ENCODE measurements around the gene FILIP1L. TPM values are rescaled to one million over a fixed set of nuclear protein-coding genes. Genes with fewer than 3 reads are reported as not detected.

Gene FILIP1L
- total and polyA plus RNA-seq, 2 of the 13 experiments (the other 11 are each of a cell fraction or from before 2014, with no cell fraction given), result 8.1 to 187 TPM

GRCh38 chr3:99875929-99876841, 238.1 kb downstream of the FILIP1L start:
- peak; percentile 74 for DNase-seq (ENCODE audit: low spot score)
- 6% methylated on average over 25 of the region's 63 CpGs for WGBS (ENCODE audit: low lambda C conversion rate)
- CTCF ChIA-PET (ENCODE audit: low intra/inter-chr PET ratio, low total read pairs), result no interaction called here
- TF ChIP-seq ATF6 (CRISPR knock-in tag; conservative IDR thresholded peaks at IDR 0.05) (peak; percentile 43; the same call in 1 of the 2 replicates), ZNF441 (CRISPR knock-in tag; IDR thresholded peaks at IDR 0.05; ENCODE audit: borderline replicate concordance) (peak; percentile 78), ZNF337 (CRISPR knock-in tag; IDR thresholded peaks at IDR 0.05; ENCODE audit: borderline replicate concordance, low read depth) (peak; percentile 25; the same call in 1 of the 2 replicates), KDM4B (CRISPR knock-in tag; IDR thresholded peaks at IDR 0.05) (no peak; the same call in 1 of the 2 replicates), ZNF800 (CRISPR knock-in tag; IDR thresholded peaks at IDR 0.05) (peak; percentile 84), KLF6 (CRISPR knock-in tag; IDR thresholded peaks at IDR 0.05) (peak; percentile 98), ETV6 (CRISPR knock-in tag; conservative IDR thresholded peaks at IDR 0.05) (0 out of 2 replicates have a peak, but pooled peaks have one; percentile 26), MTF2 (CRISPR knock-in tag; IDR thresholded peaks at IDR 0.05; ENCODE audit: borderline replicate concordance) (no peak), POLR2AphosphoS2 (IDR thresholded peaks at IDR 0.05; ENCODE audit: low read depth, low read length) (no peak), NONO (IDR thresholded peaks at IDR 0.05) (no peak), NONO (CRISPR knock-in tag; conservative IDR thresholded peaks at IDR 0.05) (peak; percentile 79), ZNF513 (CRISPR knock-in tag; conservative IDR thresholded peaks at IDR 0.05) (no peak), PATZ1 (CRISPR knock-in tag; IDR thresholded peaks at IDR 0.05) (peak; percentile 63), ELF4 (CRISPR knock-in tag; IDR thresholded peaks at IDR 0.05; ENCODE audit: borderline replicate concordance) (no peak), MEF2D (CRISPR knock-in tag; IDR thresholded peaks at IDR 0.05) (no peak)

More at GRCh38 chr3:99875929-99876841, 238.1 kb downstream of the FILIP1L start:
- peak overlapping the region; percentile 86 for H3K27ac ChIP-seq (ENCODE audit: extremely low read length, insufficient read depth, low read length)
- H3K27me3 ChIP-seq (ENCODE audit: control insufficient read depth in 1 of 2, insufficient read depth in 2 of 2, low read length in 2 of 2), result no peaks in the 10 kb centered on the region; a peak in 1 of 5 replicates
- TSS peak; percentile 93 for BruUV-seq (replicated peaks)
- no peaks in the 10 kb centered on the region for H3K9me3 ChIP-seq (ENCODE audit: low read length)
- H3K79me2 ChIP-seq (ENCODE audit: insufficient read depth, low read length), result peaks cover 57% of the 10 kb centered on the region
- ATAC-seq (peak; percentile 99), FAIRE-seq (no peak)
- intact Hi-C loops (cut with micrococcal nuclease; ENCODE audit: unreplicated experiment), result loop anchor here (1.0 to 5.0 kb wide), 3 partner anchors 45 to 186 kb away; no protein-coding TSS in a partner anchor
- POLR2A ChIA-PET, result interaction anchor here (0.8 to 3.6 kb wide), 16 partner anchors 8 to 384 kb away, joined by 3 to 21 read pairs (median 7); partner anchors contain the start of gene TBC1D23
- in situ Hi-C loops (cut with HindIII; ENCODE audit: extremely low pct_ligation_motif_present, low pct_unique_long_range_greater_than_20kb), result loop anchor here (10.0 kb wide), 1 partner anchor 169 kb away; no protein-coding TSS in a partner anchor
- H3K4me3 ChIP-seq (replicated peaks in 1 of 3; ENCODE audit: insufficient read depth in 1 of 3, low read depth in 2 of 3, low read length in 3 of 3), result peak overlapping the region; percentile 73 to 92 (median 83)
- H3K9ac ChIP-seq (ENCODE audit: insufficient read depth, low read depth, low read length), result peak overlapping the region; percentile 99
- H3K4me1 ChIP-seq (ENCODE audit: insufficient read depth, low read length), result peaks cover 44% of the 10 kb centered on the region
- peak overlapping the region; percentile 92 for H3K4me2 ChIP-seq (ENCODE audit: low read depth, low read length)
- H3K36me3 ChIP-seq (replicated peaks in 1 of 2; ENCODE audit: control insufficient read depth in 1 of 2, insufficient read depth in 2 of 2, low read length in 2 of 2), result peaks cover 4 to 6% of the 10 kb centered on the region in 2 experiments; a peak in 2 of 5 replicates
- H4K20me1 ChIP-seq (ENCODE audit: insufficient read depth, low read length), result peaks cover 24% of the 10 kb centered on the region
- no peak overlapping the region for H2AFZ ChIP-seq (ENCODE audit: low read length)

Measured in HepG2 (cell line).